SH-SY5Y (cell line): ENCODE measurements around the gene SESN1.

Experiments used
- GATA2 ChIP-seq: IDR thresholded peaks from 2 replicates; pipeline ENCODE4 v1.6.1; 2011; ENCODE audit warnings: mild to moderate bottlenecking, low read depth, low read length
- GATA3 ChIP-seq: IDR thresholded peaks from 2 replicates; pipeline ENCODE4 v1.6.1; 2011; ENCODE audit warnings: low read depth, mild to moderate bottlenecking, low read length, moderate library complexity

DNA sequence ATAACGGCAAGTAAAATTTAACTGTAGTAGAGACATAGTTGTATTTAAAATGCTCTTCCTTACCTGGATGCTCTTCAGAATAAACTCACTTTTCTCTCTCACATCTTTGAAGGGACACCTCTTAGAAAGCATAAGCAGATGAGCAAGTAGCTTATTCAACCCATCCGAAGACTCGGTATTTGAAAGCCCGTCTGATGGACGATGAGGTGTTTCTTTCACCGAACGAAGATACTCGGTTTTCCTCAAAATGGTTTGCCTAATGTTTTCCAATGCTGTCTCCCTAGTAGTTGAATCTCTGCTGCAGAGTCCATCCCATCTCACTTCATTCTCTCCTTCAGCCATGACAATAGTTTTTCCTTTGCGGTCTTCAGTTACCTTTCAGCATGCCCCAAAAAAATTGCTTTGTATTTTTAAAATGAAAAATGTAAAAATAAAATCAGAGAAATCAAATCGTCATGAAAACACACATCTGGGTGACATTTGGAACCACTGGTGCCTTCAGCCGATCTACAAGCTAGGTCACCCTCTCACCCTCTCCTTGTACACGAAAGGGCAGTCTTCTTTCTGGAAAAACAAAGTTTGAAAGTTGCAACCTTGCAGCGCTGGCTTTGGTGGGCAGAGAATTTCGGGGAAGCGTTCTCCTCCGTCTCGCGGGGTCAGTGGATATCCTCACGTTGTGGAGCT lies 772 bp downstream of the SESN1 start:
- no peak for TF ChIP-seq GATA2
- no peak for TF ChIP-seq GATA3
